Lower leg skin (tissue), 3 donors: ENCODE data around the gene PRR13.
"Not testable (repeated sequence)": the region's sequence is repeated elsewhere in the genome, so short reads cannot be mapped to it uniquely, and the experiment has no call there.

ENCODE experiments used
- CTCF ChIP-seq, 3 donors: fragments of 450-650 bp; IDR thresholded peaks; one replicate each; pipeline ENCODE4 v1.5.1; 2016; ENCODE audit warnings: antibody characterized with exemption in 3 of 3, mild to moderate bottlenecking in 3 of 3, moderate library complexity in 2 of 3
- POLR2A ChIP-seq, 2 donors: fragments of 450-650 bp; IDR thresholded peaks; one replicate each; pipeline ENCODE4 v1.6.1; 2016 to 2017; ENCODE audit warnings: antibody characterized with exemption in 2 of 2, mild to moderate bottlenecking in 1 of 2, moderate library complexity in 1 of 2

- TF ChIP-seq CTCF, POLR2A (IDR thresholded peaks at IDR 0.05): not testable (repeated sequence)
Observed at GRCh38 chr12:53402351-53402750, 39.2 kb upstream of the PRR13 start.
